GM06990 (cell line): ENCODE data around the gene PTGIS.

Experiments used
- DNase-seq: peaks from one replicate; pipeline ENCODE4 v3.0.0-alpha.2; 2011; ENCODE audit not compliant: insufficient read length; ENCODE audit errors: extremely low read depth
- H3K27me3 ChIP-seq: replicated peaks from 2 replicates; pipeline ENCODE4 v1.6.0; 2011; ENCODE audit warnings: low read length; ENCODE audit not compliant: control insufficient read depth, insufficient read depth
- H3K36me3 ChIP-seq: 2 replicates; pipeline ENCODE4 v1.5.1; 2011; ENCODE audit warnings: low read length; ENCODE audit not compliant: control insufficient read depth, insufficient read depth
- H3K4me3 ChIP-seq: replicated peaks from 2 replicates; pipeline ENCODE4 v1.5.1; 2011; ENCODE audit warnings: low read depth, mild to moderate bottlenecking, control low read depth, low read length
- CTCF ChIP-seq: IDR thresholded peaks from 2 replicates; pipeline ENCODE4 v1.5.1; 2011; ENCODE audit warnings: low read length, control low read depth, mild to moderate bottlenecking, inconsistent platforms; ENCODE audit not compliant: insufficient read depth, poor library complexity, severe bottlenecking

Gene PTGIS

GRCh38 chr20:49585585-49586245 is 17.8 kb upstream of the PTGIS start:
- no peak for TF ChIP-seq CTCF
- Histone ChIP-seq H3K36me3 (no peaks in the 10 kb centered on the region), H3K27me3 (peaks cover 1% of the 10 kb centered on the region), H3K4me3 (no peak overlapping the region)
- DNase-seq = no peak

GRCh38 chr20:49584418-49585382 is 16.8 kb upstream of the PTGIS start:
- H3K36me3 ChIP-seq = no peaks in the 10 kb centered on the region
- no peak for DNase-seq
- no peak for TF ChIP-seq CTCF
- H3K27me3 ChIP-seq = peaks cover 1% of the 10 kb centered on the region
- H3K4me3 ChIP-seq = no peak overlapping the region

GRCh38 chr20:49583669-49584417 is 15.9 kb upstream of the PTGIS start:
- DNase-seq = no peak
- H3K27me3 ChIP-seq = peaks cover 1% of the 10 kb centered on the region

GRCh38 chr20:49583343-49583668 is 15.4 kb upstream of the PTGIS start:
- no peaks in the 10 kb centered on the region for H3K36me3 ChIP-seq
- no peak overlapping the region for H3K4me3 ChIP-seq
- peaks cover 1% of the 10 kb centered on the region for H3K27me3 ChIP-seq
- no peak for TF ChIP-seq CTCF
- no peak for DNase-seq

More at GRCh38 chr20:49583669-49584417, 15.9 kb upstream of the PTGIS start:
- no peak overlapping the region for H3K4me3 ChIP-seq
- no peaks in the 10 kb centered on the region for H3K36me3 ChIP-seq
- no peak for TF ChIP-seq CTCF

GRCh38 chr20:49582413-49583334 is 14.7 kb upstream of the PTGIS start:
- no peaks in the 10 kb centered on the region for H3K36me3 ChIP-seq
- no peak for TF ChIP-seq CTCF
- DNase-seq = no peak
- peaks cover 1% of the 10 kb centered on the region for H3K27me3 ChIP-seq
- H3K4me3 ChIP-seq = no peak overlapping the region
